GM18858 (cell line): ENCODE results near the gene SLC38A5.
"Not testable (repeated sequence)": the region's sequence is repeated elsewhere in the genome, so short reads cannot be mapped to it uniquely, and the experiment has no call there.

ENCODE experiments used
- ATAC-seq: cut with Tn5 transposase; IDR thresholded peaks from one replicate; pipeline ENCODE4 v1.9.1; 2021; ENCODE audit not compliant: unreplicated experiment

Gene SLC38A5

DNA sequence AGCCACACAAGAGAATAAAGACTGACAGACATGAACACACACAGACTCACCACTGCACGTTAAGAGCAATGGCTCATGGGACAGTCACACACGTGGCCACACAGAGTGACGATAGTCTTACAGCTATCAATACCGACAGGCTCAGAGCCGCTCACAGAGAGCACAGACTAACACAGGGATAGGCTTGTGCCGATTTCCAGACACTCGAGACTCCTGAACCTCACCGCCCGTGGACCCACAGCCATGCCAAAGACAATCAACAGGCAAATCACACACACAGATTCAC is 716 bp upstream of the SLC38A5 start:
- ATAC-seq = no peak

DNA sequence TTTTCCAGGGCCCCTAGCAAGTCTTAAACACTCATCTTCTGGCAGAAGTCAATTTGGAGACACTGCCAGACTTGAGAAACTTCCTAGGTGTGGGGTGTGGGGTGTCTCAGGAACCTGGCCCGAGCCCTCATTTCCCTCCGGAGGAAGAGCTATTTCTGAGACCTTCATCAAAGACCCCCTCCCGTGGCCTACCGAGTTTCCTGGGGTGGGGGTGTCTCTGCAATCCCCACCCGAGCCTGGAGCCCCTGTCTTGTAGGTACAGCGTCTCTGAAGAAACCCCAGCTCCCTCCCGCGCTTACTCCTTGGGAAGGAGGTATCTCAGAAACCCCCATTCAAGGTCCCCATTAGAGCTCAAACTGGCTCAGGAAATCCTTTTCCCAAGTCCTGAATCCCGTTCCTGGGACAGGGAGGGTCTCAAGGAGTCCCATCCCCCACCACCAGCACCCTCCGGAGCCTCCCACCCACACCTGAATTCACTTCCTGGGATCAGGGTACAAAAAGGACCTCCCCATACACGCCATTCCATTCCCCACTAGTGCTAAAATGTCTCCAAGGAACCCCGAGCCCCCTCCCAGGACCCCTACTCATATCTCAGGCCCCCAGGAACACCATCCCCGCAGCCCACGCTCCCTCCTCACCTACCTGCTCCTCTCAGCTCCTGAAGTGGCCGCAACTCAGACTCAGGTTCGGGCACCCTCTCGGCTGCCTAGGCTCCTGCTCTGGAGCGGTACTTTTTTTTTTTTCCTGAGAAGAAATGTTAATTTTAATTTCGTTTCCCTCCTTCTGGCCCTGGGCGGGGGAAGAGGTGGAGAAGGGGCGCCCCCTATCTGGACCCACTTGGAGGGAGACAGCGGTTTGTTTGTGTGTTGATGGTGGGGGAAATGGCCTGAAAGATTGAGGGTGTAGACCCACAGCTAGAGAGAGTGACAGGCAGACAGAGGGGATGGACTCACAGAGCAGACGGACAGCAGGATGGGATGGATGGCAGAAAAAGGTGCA is 1.1 kb downstream of the SLC38A5 start:
- no peak for ATAC-seq

DNA sequence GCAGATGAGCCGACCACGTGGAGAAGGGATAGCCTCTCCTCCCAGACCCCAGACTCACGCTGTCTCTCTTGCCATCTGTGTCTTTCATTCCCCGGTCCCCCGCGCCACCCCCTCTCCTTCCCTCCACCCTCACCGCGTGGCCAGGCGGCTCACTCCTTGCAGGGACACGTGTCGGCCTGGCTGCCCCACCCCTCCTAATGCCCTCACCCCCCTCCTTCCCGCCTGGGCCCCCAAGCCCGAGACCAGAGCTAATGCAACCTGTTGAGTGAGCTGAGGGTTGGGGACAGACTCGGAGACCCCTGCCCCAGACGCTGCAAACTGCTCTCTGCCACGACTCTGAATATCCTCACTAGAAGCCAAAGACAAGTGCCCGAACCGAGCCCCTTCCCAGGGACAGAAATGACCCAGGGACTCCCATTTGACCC is 1.8 kb downstream of the SLC38A5 start:
- ATAC-seq = no peak

DNA sequence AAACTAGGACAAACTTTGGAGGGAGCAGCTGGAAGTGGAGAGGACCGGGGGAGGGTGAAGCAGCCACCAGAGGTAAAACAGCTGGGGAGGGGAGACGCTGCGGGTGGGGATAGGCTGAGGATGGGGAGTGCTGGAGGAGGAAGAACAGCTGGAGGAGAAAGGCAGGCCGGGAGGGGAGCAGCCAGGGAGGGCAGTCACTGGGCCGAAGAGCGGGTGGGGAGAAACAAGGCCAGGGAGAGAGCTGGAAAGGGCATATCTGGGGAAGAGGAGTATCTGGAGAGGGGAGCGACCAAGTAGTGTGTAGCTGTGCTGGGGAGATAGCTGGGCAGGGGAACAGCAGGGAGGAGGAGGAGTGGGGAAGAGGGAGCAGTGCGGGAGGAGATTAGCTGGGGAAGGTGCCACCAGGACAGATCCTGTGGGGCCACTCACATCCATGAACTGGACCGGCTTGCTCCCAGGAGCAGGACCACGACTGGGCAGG is 2.7 kb downstream of the SLC38A5 start:
- no peak for ATAC-seq

DNA sequence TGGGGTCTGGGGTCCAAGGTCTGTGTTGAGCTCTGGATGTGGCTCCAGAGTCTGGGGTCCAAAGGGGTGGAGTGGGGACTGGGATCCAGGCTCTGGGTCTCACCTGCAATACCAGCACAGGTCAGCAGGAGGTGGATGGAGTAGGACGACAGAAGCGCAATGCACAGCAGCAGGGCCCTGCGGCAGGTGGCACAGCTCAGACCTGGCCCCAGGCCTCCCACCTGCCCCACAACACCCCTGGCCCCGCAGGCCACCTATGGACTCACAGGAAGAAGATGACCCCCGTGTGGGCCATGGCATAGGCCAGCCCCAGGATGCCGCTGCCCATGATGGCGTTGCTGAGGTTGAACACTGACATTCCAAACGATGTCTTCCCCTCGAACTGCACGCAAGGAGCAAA is 3.4 kb downstream of the SLC38A5 start:
- no peak for ATAC-seq

DNA sequence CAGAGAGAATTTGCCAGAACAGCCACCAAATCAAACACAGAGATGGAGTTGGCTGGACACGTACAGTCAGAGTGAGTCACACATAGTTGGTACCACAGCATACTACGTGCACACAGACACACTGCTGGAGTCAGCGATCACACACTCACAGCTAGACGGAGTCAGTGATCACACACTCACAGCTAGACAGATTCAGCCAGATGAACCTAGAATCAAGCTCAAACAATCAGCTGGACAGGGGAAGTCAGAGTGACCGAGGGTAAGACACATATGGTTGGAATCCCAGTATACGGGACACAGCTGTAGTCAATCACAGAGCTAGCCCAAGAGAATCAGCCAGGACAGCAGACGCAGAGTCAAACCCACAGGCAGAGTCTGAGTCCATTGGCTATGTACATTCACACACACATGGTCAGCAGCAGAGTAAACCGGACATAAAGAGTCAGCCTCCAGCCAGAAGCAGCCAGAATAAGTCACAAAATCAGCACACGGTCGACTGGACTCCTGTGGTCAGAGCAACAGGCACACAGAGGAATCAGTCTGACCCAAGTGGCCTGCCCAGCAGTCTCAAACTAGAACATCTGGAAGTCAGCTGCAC is 4.6 kb downstream of the SLC38A5 start:
- no peak for ATAC-seq

DNA sequence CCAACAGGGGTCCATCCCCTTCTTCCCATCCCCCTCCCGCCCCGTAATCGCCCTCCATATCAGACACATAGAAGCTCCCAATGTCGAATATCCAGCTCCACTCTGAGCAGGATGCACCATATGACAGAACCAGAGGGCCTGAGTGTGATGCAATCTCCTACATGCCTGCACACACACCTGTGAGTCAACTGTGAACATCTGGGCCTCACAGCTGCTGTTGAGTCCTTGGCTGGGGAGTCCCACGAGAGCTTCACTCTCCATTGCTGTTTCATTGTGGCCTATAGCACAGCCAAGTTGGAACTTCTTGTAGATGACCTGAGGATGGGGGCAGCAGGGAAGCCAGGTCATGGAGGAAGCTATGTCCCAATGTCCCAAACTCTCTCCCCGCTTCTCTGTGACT is 8.2 kb downstream of the SLC38A5 start:
- ATAC-seq = no peak

DNA sequence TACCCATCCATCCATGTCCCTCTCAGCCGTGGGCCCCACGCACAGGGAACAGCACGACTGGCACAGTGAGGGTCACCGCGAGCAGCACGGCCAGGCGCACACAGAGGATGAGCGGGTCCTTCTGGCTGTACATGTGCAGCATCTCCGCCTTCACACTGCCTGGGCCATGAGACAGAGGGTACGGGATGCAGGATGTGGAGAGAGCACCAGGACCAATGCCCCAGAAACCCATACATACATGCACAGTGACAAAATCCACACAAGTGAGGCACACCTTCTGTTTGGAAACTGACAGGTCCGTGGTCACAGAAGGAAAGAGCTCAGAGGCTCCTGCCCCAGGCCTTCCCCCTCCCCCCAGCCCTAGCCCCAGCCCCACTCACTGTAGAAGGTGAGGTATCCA is 9.5 kb downstream of the SLC38A5 start:
- no peak for ATAC-seq

DNA sequence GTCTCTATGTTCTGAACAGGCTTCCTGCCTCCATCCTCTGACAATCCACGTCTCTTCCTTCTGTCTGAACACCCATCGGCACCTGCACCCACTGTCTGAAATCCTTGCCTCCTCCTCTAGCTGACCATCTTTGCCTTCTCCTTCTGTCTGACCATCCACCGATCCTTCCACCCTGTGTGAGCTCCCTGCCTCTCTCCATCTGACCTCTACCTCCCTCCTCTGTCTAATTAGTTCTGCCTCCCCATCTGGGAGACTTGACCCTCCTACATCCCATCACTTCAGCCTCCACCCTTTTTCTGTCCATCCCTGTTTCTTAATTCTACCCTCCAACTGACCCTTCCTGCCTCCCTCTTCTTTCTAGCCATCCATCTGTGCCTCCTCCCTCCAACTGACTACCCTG is 10.0 kb downstream of the SLC38A5 start:
- no peak for ATAC-seq

DNA sequence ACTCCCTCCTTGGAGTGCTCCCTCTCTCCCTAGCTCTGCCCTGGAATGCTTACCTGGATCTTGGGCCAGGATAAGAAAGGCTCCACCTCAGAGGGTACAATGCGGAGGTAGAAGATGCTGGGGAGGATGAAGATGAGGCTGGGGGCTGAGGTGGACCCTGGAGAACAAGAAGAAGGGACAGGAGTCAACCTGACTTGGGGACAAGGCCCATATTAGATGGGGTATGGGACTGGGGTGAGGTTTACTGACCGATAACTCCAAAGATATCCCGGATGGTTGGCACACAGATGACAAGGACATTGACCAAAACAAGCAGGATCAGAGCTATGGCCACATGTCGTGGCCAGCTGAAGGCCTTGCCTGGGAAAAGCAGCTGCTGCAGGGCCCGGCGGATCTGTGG is 10.6 kb downstream of the SLC38A5 start:
- ATAC-seq = no peak

DNA sequence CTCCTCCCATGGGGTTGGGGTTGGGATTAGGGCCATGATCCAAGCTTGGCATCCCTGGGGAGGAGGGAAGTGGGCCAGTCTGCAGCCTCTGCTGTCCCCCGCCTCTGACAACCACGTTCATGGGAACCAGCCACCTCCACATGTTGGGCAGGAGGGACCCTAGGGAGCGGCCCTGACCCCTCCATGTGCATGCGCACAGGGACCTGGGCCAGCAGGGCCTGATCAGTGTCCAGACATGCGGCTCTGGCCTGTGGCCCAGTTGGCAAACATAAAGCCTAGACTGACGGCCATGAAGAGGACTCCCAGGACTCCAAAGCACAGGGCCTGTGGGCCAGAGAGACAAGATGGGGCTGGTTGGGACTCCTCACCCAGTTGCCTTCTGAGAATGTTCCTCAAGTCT is 11.3 kb downstream of the SLC38A5 start:
- ATAC-seq = no peak

DNA sequence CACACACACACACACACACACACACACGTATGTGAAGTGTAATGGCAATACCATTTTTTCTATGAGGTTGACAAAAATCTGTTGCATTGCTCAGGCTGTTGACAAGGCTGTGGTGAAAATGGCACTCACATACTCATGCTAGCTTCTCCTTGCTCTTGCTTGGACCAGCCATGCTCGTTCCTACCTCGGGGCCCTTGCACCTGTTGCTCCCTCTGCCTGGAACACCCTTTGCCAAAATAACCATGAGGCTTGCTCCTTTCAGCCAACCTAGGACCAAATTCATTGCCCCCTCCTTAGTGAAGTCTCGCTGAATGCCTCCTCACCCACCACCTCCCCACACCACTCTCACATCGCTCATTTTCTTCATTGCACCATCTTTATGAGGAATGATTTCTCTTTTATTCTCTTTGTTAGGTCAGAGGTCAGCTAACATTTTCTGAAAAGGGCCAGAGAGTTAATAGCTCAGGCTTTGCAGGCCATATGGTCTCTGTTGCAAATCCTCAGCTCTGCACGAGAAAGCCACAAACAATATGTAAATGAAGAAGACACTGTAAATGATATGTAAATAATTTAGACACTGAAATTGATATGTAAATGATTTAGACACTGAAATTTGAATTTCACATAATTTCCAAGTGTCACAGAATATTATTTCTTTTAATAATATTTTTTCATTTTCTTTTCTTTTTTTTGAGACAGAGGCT is 13.3 kb downstream of the SLC38A5 start:
- ATAC-seq = no peak

DNA sequence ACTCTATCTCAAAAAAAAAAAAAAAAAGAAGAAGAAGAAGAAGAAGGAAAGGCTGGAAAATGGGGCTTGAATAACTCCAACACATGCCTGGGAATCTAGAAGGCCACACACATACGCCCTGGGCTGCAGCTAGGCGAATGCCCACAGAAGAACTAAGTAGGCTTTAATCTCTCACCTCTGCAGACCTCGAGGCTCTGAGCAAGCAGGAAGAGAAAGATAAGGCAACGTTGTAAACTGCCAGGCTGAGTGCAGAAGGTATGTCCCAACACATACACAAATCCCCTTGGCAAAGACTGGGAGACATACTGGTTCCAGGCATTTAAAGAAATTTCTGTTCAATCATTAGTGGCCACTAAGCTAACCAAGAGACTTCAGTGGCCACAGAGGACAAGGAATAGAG is 18.4 kb downstream of the SLC38A5 start:
- ATAC-seq = no peak

DNA sequence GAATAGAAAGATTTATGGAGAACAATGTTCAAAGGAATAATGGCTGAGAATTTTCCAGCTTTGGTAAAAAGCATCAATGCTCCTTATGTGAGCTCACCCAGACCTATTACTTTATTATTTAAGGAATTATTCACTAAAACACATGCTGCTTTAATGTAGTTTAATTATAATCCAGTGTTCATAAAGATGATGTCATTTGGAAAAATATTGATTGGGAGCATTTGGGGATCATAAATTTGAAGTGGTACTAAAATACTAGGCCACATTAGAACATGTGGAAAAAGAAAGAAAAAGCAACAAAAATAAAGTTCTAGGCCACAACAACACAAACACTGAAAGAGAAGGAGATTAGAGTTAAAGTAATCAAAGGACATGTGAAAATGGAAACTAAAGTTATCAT is 20.0 kb downstream of the SLC38A5 start:
- no peak for ATAC-seq

DNA sequence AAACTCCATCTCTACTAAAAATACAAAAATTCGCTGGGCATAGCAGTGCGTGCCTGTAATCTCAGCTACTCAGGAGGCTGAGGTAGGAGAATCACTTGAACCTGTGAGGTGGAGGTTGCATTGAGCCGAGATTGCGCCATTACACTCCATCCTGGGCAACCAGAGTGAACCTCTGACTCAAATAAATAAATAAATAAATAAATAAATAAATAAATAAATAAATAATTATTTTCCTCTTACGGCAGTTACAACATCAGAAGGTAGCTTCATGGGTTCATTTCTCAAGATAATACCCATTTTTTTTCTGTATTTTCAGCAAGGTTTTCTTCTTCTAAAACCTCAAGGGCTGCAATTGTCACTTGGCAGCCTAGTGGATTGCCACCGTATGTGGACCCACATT is 22.9 kb downstream of the SLC38A5 start:
- ATAC-seq = not testable (repeated sequence)

DNA sequence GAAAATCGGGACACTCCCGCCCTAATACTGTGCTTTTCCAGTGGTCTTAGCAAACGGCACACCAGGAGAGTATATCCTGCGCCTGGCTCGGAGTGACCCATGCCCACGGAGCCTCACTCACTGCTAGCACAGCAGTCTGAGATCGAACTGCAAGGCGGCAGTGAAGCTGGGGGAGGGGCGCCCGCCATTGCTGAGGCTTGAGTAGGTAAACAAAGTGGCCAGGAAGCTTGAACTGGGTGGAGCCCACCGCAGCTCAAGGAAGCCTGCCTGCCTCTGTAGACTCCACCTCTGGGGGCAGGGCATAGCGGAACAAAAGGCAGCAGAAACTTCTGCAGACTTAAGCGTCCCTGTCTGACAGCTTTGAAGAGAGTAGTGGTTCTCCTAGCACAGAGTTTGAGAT is 36.3 kb downstream of the SLC38A5 start:
- not testable (repeated sequence) for ATAC-seq

DNA sequence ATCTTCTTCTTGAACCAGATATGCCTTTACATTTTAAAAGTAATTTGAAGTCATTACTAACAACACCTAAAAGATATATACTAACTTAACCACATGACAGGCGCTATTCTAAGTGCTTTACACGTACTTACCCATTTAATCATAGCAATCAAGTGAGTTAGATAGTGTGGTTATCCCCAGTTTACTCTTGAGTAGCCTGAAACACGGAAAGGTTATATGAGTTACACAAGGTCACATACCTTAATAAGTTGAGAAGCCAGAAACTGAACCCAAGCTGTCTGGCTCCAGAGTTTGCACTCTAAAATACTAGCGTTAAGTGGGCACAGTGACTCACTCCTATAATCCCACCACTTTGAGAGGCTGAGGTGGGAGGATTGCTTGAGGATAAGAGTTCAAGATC is 39.9 kb downstream of the SLC38A5 start:
- ATAC-seq = not testable (repeated sequence)

DNA sequence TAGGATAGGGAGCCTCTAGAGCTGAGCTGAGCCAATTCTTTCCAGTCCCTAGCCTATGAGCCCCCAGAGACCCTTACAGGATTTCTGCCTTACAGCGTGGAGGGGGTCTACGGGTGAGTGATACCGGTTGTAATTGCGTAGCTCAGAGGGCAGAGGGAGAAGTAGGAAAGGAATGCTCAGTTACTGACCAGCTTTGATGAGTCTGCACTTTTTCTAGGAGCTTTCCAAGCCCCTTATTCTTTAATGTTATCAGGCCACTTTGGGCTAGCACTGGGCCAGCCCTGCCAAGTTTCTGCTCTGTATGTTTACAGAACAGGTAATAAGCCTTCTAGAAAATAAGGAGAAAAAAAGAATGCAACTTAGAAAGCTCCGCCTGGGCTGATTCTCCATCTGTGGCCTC is 40.5 kb downstream of the SLC38A5 start:
- ATAC-seq = not testable (repeated sequence)

DNA sequence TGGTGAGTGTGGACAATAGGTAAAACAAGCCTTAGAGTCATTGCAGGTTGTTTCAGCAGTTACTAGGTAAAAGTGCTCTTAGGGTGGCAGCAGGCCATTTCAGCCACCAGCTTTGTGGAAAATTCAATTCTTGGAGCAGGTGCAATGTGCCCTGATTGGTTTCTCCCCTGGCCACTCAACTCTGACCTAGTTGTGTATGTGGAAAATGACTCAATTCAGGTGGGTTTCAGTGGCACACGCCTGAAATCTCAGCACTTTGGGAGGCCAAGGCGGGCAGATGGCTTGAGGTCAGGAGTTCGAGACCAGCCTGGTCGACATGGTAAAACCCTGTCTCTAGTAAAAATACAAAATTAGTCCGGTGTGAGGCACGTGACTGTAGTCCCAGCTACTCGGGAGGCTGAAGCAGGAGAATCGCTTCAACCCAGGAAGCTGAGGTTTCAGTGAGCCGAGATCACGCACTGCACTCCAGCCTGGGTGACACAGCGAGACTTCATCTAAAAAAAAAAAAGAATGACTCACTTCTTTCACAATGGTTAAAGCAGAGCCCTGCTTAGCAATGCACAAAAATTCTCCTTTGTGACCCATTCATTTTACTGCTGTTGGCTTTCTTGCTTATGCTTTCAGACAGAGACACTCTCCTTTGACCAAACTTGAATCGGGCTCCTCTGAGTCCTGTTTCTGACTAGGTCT is 42.9 kb downstream of the SLC38A5 start:
- ATAC-seq = not testable (repeated sequence)

DNA sequence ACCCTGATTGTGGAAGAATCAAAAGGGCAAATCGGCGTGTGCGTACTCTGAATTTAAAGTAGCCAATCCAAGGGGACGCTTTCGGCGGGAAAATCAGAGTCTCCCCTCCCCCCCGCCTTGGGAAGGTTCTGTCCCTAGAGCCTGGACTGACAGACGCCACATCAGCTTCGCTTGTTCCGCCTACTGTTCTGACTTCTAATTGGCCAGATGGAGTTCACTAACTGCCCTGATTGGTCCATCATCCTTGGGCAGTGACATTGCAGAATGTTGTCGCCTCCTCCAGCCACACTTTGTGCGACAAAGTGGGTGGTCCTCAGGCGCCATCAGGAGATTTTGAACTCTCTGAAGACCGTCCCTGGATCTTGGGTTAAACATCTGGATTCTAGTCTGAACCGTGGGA is 58.2 kb downstream of the SLC38A5 start, which contains the start of gene SSX4B:
Gene SSX4B (minus strand): TSS at position 101 of the 400 bp plus-strand sequence. CDS start 588 bp downstream, outside the sequence.
- ATAC-seq = not testable (repeated sequence)
